Psoas muscle (tissue), 8 donors: Measurements from ENCODE around the gene SRPK1. TPM values are rescaled to one million over a fixed set of nuclear protein-coding genes. Genes with fewer than 3 reads are reported as not detected.

Experiments used
- ATAC-seq, 4 donors: fragments of 200-7000 bp; cut with Tn5 transposase; one replicate each; pipeline ENCODE4 v1.9.1; 2020; ENCODE audit warnings: moderate library complexity in 3 of 4, mild to moderate bottlenecking in 2 of 4
- DNase-seq, 2 donors: peaks; one replicate each; pipeline ENCODE4 v3.0.0-alpha.2; 2020
- H3K27ac ChIP-seq: fragments of 200-600 bp; one replicate; pipeline ENCODE4 v1.8.0; 2022
- H3K27me3 ChIP-seq, 3 donors: fragments of 200-600 bp in 1 of 3; one replicate each; pipeline versions ENCODE4 v1.6.1 to v1.8.0; 2013 to 2022; ENCODE audit warnings: low read length in 2 of 3, mild to moderate bottlenecking in 2 of 3, moderate library complexity in 1 of 3; ENCODE audit not compliant: insufficient read depth in 3 of 3
- H3K36me3 ChIP-seq, 2 donors: fragments of 200-600 bp in 1 of 2; one replicate each; pipeline versions ENCODE4 v1.6.1 to v1.8.0; 2013 to 2022; ENCODE audit warnings: low read depth in 1 of 2, mild to moderate bottlenecking in 1 of 2, moderate library complexity in 1 of 2; ENCODE audit not compliant: insufficient read depth in 1 of 2
- H3K4me1 ChIP-seq: fragments of 200-600 bp; one replicate; pipeline ENCODE4 v1.8.0; 2022
- H3K4me3 ChIP-seq: fragments of 200-600 bp; one replicate; pipeline ENCODE4 v1.8.0; 2022; ENCODE audit warnings: mild to moderate bottlenecking
- H3K9me3 ChIP-seq: fragments of 200-600 bp; one replicate; pipeline ENCODE4 v1.8.0; 2022
- WGBS, 3 donors: extraction: QIAGEN DNeasy Blood & Tissue Kit; methylation state at CpG; one replicate each; pipeline versions ENCODE4 v1.1.6 to v1.1.7; 2013; 5-methylcytosine and 5-hydroxymethylcytosine counted together
- intact Hi-C, 2 donors: fragments of 100-400 bp; cut with DNase I; formaldehyde crosslinking; loops; one replicate each; pipeline versions ENCODE4 v1.11.0 to v1.14.2; 2022
- polyA plus RNA-seq, 3 donors: library from polyadenylated mRNA; stranded (reverse); fragments of 200-250 nt; gene quantifications; one replicate each; pipeline ENCODE4 v1.2.3, GENCODE V29; 2013
- total RNA-seq, 4 donors: library from RNA; stranded (reverse); fragmentation: NEBNext Ultra II Directional in 2 of 4; extraction: Animal tissue kit (Norgen Biotek cat#: 25700) in 2 of 4; gene quantifications; one replicate each; pipeline versions ENCODE4 v1.2.1 to v1.2.4, GENCODE V29; 2021 to 2023
- TF ChIP-seq, protein P1 (sequence below): fragments of 200-600 bp; IDR thresholded peaks from one replicate; pipeline ENCODE4 v1.8.0; 2022; ENCODE audit warnings: antibody characterized with exemption
- donor health status: healthy with polysubstance abuse.
- donor health status: DM: no; HTN: no; CAD: no; lungs with moderate emphysema.
- donor health status: Bipolar disorder and iron deficiency.
- donor health status: healthy.
- donor health status: DM: yes; HTN: yes; CAD: no.
- donor health status: DM: no; HTN: no; CAD: no.
- donor health status: DM: no; HTN: no; CAD: no.
- donor health status: DM: yes; HTN: yes; CAD: no.

Gene SRPK1
- total and polyA plus RNA-seq, 7 donors: 12.2 to 46.9 (median 25.7) TPM

DNA sequence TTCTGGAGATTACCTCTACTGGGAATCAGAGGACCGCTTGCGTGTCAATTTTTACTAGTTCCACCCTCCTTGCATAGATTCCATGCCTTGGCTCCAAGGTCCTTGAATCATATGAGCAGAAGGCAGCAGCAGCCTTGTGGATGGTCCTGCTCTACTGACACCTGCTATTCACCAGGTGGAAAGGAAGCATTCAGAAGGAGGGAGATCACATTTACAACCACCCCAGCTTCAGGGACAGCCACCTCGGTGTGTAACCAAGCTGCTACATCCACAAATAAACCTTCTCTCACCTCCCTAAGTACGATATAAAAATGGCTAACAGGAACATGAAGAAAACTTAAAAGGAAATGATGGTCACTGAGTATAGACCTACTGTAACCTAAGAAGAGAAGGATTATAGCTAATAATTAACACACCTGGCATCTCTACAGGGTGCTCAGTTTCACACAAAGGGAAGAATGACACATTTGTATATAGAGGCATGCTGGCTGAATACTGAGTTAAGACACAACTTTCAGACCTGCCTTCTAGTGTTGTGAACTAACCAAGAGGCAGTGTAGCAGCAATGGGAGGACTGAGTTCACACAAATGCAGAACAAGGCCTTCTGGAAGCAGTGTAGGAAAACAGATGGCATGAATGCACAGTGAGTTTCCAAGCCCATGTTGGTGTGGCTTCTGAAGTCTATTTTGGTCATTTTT, 46.3 kb upstream of the SRPK1 start:
- Histone ChIP-seq H3K9me3 (no peaks in the 10 kb centered on the region), H3K4me1 (no peaks in the 10 kb centered on the region), H3K4me3 (no peak overlapping the region), H3K27me3 (no peaks in the 10 kb centered on the region), H3K27ac (no peak overlapping the region), H3K36me3 (no peaks in the 10 kb centered on the region)
- TF ChIP-seq, protein P1, sequence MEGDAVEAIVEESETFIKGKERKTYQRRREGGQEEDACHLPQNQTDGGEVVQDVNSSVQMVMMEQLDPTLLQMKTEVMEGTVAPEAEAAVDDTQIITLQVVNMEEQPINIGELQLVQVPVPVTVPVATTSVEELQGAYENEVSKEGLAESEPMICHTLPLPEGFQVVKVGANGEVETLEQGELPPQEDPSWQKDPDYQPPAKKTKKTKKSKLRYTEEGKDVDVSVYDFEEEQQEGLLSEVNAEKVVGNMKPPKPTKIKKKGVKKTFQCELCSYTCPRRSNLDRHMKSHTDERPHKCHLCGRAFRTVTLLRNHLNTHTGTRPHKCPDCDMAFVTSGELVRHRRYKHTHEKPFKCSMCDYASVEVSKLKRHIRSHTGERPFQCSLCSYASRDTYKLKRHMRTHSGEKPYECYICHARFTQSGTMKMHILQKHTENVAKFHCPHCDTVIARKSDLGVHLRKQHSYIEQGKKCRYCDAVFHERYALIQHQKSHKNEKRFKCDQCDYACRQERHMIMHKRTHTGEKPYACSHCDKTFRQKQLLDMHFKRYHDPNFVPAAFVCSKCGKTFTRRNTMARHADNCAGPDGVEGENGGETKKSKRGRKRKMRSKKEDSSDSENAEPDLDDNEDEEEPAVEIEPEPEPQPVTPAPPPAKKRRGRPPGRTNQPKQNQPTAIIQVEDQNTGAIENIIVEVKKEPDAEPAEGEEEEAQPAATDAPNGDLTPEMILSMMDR: no peak
- ATAC-seq (no peak), DNase-seq (no peak)
- intact Hi-C loops: no loop called here
- 61 to 69% (median 62%) methylated on average over 4 of the region's 4 CpGs for WGBS, 3 donors

DNA sequence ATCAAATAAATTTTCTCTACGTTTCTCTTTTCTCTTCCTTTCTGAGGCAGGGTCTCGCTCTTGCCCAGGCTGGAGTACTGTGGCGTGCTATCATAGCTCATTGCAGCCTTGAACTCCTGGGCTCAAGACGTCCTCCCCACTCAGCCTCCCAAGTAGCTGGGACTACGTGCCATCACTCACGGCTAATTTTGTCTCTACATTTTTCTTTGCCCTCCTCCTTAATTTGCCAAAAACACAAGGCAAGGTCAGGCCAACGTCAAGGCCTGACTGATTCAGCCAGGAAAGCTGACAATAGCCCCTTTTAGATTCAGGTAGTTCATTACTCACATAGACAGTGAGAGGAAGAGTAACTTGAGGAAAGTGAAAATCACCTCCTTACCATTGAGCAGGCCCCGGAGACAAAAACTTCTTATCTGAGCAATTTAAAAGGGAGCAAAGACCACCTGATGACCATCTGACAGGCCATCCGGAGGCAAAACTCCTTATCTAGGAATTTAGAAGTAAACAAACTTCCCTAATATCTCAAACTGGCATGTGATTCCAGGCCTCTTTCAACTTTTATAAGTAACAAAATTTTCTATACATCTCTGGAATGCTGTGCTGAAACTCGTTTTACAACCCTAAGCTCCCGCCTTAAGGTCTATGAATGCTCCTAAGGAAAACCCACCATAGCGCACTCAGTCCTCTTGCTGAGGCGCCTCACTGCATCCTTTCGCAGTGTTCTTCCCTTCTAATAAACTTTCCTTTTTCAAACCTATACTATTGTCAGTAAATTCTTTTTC, 42.1 kb upstream of the SRPK1 start:
- no peak overlapping the region for H3K27ac ChIP-seq
- 82 to 84% (median 84%) methylated on average over 14 of the region's 14 CpGs for WGBS, 3 donors

DNA sequence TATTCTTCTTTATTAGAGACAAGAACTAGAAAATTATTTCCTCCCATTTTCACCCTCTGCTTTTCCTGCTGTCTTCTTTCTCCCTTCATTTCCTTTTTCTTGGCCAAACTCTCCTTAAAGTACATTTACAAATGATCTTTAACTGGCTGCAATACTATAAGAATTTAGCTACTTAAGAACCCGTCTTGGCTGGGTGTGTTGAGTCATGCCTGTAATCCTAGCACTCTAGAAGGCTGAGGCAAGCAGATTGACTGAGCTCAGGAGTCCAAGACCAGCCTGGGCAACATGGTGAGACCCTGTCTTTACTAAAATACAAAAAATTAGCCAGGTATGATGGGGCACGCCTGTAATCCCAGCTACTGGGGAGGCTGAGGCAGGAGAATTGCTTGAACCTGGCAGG, 39.3 kb upstream of the SRPK1 start:
- 60 to 75% (median 66%) methylated on average over 2 of the region's 2 CpGs for WGBS, 3 donors
- TF ChIP-seq, protein P1: no peak
- Histone ChIP-seq H3K4me1 (no peaks in the 10 kb centered on the region), H3K27me3 (no peaks in the 10 kb centered on the region), H3K36me3 (no peaks in the 10 kb centered on the region), H3K4me3 (no peak overlapping the region), H3K9me3 (no peaks in the 10 kb centered on the region), H3K27ac (no peak overlapping the region)
- ATAC-seq: no peak
- DNase-seq: no peak
- intact Hi-C loops: no loop called here

More for the DNA sequence above, 42.1 kb upstream of the SRPK1 start:
- DNase-seq (no peak), ATAC-seq (no peak)
- Histone ChIP-seq H3K36me3 (no peaks in the 10 kb centered on the region), H3K4me1 (no peaks in the 10 kb centered on the region), H3K4me3 (no peak overlapping the region), H3K27me3 (no peaks in the 10 kb centered on the region), H3K9me3 (no peaks in the 10 kb centered on the region)
- TF ChIP-seq, protein P1: no peak
- intact Hi-C loops: no loop called here

DNA sequence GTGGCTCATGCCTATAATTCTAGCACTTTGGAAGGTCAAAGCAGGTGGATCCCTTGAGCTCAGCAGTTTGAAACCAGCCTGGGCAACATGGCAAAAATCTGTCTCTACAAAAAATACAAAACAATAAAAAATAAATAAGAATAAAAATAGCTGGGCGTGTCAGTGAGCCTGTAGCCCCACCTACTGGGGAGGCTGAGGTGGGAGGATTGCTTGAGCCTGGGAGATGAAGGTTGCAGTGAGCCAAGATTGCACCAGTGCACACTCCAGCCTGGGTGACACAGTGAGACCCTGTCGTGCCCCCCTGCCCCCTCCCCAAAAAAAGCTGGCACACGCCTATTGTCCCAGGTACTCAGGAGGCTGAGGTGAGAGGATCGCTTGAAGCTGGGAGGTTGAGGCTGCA, 35.1 kb upstream of the SRPK1 start:
- intact Hi-C loops: no loop called here
- no peak for DNase-seq
- H3K9me3 ChIP-seq: no peaks in the 10 kb centered on the region
- no peak overlapping the region for H3K4me3 ChIP-seq
- no peaks in the 10 kb centered on the region for H3K36me3 ChIP-seq
- H3K27ac ChIP-seq: no peak overlapping the region
- TF ChIP-seq, protein P1: peak; percentile 8
- no peak for ATAC-seq
- WGBS, 3 donors: 82 to 91% (median 89%) methylated on average over 4 of the region's 4 CpGs
- no peaks in the 10 kb centered on the region for H3K4me1 ChIP-seq
- no peaks in the 10 kb centered on the region for H3K27me3 ChIP-seq
